SK-N-SH treated with all-trans-retinoic acid at 6 μM for 48 hours (cell line): ENCODE results near the gene PRKG1.
"Not testable (repeated sequence)": the region's sequence is repeated elsewhere in the genome, so short reads cannot be mapped to it uniquely, and the experiment has no call there.

Experiments
- ATAC-seq: fragments of 200-7000 bp; cut with Tn5 transposase; 3 replicates; pipeline ENCODE4 v1.9.1; 2020; ENCODE audit warnings: mild to moderate bottlenecking, moderate library complexity
- ARNTL ChIP-seq: fragments of 450-650 bp; formaldehyde crosslinking; IDR thresholded peaks from 2 replicates; pipeline ENCODE4 v1.5.0; 2020; ENCODE audit warnings: low read depth, mild to moderate bottlenecking, moderate library complexity, borderline replicate concordance
- CSDC2 ChIP-seq: fragments of 250-450 bp; sonication (Bioruptor Pico); IDR thresholded peaks from 2 replicates; pipeline ENCODE4 v1.5.0; 2020; ENCODE audit warnings: mild to moderate bottlenecking, moderate library complexity
- ESRRG ChIP-seq: fragments of 250-450 bp; sonication (Bioruptor Pico); IDR thresholded peaks from 2 replicates; pipeline ENCODE4 v1.6.1; 2021; ENCODE audit warnings: mild to moderate bottlenecking
- GLIS3 ChIP-seq: fragments of 250-450 bp; sonication (Bioruptor Pico); IDR thresholded peaks from 2 replicates; pipeline ENCODE4 v1.5.0; 2020; ENCODE audit warnings: mild to moderate bottlenecking, moderate library complexity
- ISL1 ChIP-seq: fragments of 250-450 bp; sonication (Bioruptor Pico); IDR thresholded peaks from 2 replicates; pipeline ENCODE4 v2.1.2; 2022; ENCODE audit warnings: mild to moderate bottlenecking, moderate library complexity
- PPARA ChIP-seq: fragments of 250-450 bp; sonication (Bioruptor Pico); IDR thresholded peaks from 2 replicates; pipeline ENCODE4 v1.5.0; 2020; ENCODE audit warnings: mild to moderate bottlenecking, borderline replicate concordance
- RARB ChIP-seq: fragments of 250-450 bp; sonication (Bioruptor Pico); IDR thresholded peaks from 2 replicates; pipeline ENCODE4 v1.8.0; 2021; ENCODE audit warnings: mild to moderate bottlenecking, moderate library complexity
- SNAI2 ChIP-seq: fragments of 250-450 bp; sonication (Bioruptor Pico); IDR thresholded peaks from 2 replicates; pipeline ENCODE4 v1.5.0; 2020; ENCODE audit warnings: mild to moderate bottlenecking, moderate library complexity
- TCF4 ChIP-seq: fragments of 250-450 bp; sonication (Bioruptor Pico); IDR thresholded peaks from 2 replicates; pipeline ENCODE4 v1.8.0; 2021; ENCODE audit warnings: mild to moderate bottlenecking, moderate library complexity, borderline replicate concordance
- TOX ChIP-seq: fragments of 250-450 bp; sonication (Bioruptor Pico); IDR thresholded peaks from 2 replicates; pipeline ENCODE4 v1.8.0; 2021; ENCODE audit warnings: mild to moderate bottlenecking, moderate library complexity, borderline replicate concordance
- ZC3H10 ChIP-seq: fragments of 250-450 bp; sonication (Bioruptor Pico); IDR thresholded peaks from 2 replicates; pipeline ENCODE4 v1.5.1; 2021; ENCODE audit warnings: mild to moderate bottlenecking, moderate library complexity
- ZFP3 ChIP-seq: fragments of 250-450 bp; sonication (Bioruptor Pico); IDR thresholded peaks from 2 replicates; pipeline ENCODE4 v1.5.0; 2020; ENCODE audit warnings: mild to moderate bottlenecking, moderate library complexity
- ZFP30 ChIP-seq: fragments of 450-650 bp; formaldehyde crosslinking; IDR thresholded peaks from 2 replicates; pipeline ENCODE4 v1.5.0; 2022; ENCODE audit warnings: mild to moderate bottlenecking, moderate library complexity
- ZNF565 ChIP-seq: fragments of 450-650 bp; formaldehyde crosslinking; conservative IDR thresholded peaks from 2 replicates; pipeline ENCODE4 v1.5.0; 2020; ENCODE audit warnings: low read depth, mild to moderate bottlenecking, moderate library complexity
- ZNF70 ChIP-seq: fragments of 450-650 bp; formaldehyde crosslinking; IDR thresholded peaks from 2 replicates; pipeline ENCODE4 v1.5.0; 2020; ENCODE audit warnings: mild to moderate bottlenecking, moderate library complexity
- ZNF8 ChIP-seq: fragments of 450-650 bp; formaldehyde crosslinking; IDR thresholded peaks from 2 replicates; pipeline ENCODE4 v1.5.0; 2020; ENCODE audit warnings: mild to moderate bottlenecking, moderate library complexity
- TF ChIP-seq, protein P1 (sequence below): fragments of 250-450 bp; sonication (Bioruptor Pico); IDR thresholded peaks from 2 replicates; pipeline ENCODE4 v1.5.1; 2021; ENCODE audit warnings: mild to moderate bottlenecking, moderate library complexity
- TF ChIP-seq, protein P2 (sequence below): fragments of 250-450 bp; sonication (Bioruptor Pico); IDR thresholded peaks from 2 replicates; pipeline ENCODE4 v1.5.1; 2020; ENCODE audit warnings: low read depth, mild to moderate bottlenecking, moderate library complexity
- TF ChIP-seq, protein P3 (sequence below): fragments of 250-450 bp; sonication (Bioruptor Pico); IDR thresholded peaks from 2 replicates; pipeline ENCODE4 v1.5.0; 2020; ENCODE audit warnings: mild to moderate bottlenecking, moderate library complexity
- TF ChIP-seq, protein P4 (sequence below): fragments of 250-450 bp; sonication (Bioruptor Pico); IDR thresholded peaks from 2 replicates; pipeline ENCODE4 v1.8.0; 2021; ENCODE audit warnings: low read depth, mild to moderate bottlenecking, moderate library complexity, borderline replicate concordance
- TF ChIP-seq, protein P5 (sequence below): fragments of 250-450 bp; sonication (Bioruptor Pico); IDR thresholded peaks from 2 replicates; pipeline ENCODE4 v1.8.0; 2020; ENCODE audit warnings: mild to moderate bottlenecking, moderate library complexity, borderline replicate concordance

The PRKG1 gene

GRCh38 chr10:51569467-51569866 is 495.2 kb downstream of the PRKG1 start:
- ATAC-seq, result no peak
- TF ChIP-seq ZNF8 (CRISPR knock-in tag), result no peak
- TF ChIP-seq, protein P1, sequence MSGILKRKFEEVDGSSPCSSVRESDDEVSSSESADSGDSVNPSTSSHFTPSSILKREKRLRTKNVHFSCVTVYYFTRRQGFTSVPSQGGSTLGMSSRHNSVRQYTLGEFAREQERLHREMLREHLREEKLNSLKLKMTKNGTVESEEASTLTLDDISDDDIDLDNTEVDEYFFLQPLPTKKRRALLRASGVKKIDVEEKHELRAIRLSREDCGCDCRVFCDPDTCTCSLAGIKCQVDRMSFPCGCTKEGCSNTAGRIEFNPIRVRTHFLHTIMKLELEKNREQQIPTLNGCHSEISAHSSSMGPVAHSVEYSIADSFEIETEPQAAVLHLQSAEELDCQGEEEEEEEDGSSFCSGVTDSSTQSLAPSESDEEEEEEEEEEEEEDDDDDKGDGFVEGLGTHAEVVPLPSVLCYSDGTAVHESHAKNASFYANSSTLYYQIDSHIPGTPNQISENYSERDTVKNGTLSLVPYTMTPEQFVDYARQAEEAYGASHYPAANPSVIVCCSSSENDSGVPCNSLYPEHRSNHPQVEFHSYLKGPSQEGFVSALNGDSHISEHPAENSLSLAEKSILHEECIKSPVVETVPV, result no peak
- no peak for TF ChIP-seq TOX (CRISPR knock-in tag)
- TF ChIP-seq ZNF70 (CRISPR knock-in tag), result no peak
- TF ChIP-seq ARNTL (CRISPR knock-in tag), result no peak
- TF ChIP-seq, protein P2, sequence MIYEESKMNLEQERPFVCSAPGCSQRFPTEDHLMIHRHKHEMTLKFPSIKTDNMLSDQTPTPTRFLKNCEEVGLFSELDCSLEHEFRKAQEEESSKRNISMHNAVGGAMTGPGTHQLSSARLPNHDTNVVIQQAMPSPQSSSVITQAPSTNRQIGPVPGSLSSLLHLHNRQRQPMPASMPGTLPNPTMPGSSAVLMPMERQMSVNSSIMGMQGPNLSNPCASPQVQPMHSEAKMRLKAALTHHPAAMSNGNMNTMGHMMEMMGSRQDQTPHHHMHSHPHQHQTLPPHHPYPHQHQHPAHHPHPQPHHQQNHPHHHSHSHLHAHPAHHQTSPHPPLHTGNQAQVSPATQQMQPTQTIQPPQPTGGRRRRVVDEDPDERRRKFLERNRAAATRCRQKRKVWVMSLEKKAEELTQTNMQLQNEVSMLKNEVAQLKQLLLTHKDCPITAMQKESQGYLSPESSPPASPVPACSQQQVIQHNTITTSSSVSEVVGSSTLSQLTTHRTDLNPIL (CRISPR knock-in tag), result no peak
- TF ChIP-seq ZFP3, result no peak
- TF ChIP-seq CSDC2 (CRISPR knock-in tag), result no peak
- no peak for TF ChIP-seq ISL1 (CRISPR knock-in tag)
- no peak for TF ChIP-seq ZC3H10 (CRISPR knock-in tag)
- TF ChIP-seq, protein P3, sequence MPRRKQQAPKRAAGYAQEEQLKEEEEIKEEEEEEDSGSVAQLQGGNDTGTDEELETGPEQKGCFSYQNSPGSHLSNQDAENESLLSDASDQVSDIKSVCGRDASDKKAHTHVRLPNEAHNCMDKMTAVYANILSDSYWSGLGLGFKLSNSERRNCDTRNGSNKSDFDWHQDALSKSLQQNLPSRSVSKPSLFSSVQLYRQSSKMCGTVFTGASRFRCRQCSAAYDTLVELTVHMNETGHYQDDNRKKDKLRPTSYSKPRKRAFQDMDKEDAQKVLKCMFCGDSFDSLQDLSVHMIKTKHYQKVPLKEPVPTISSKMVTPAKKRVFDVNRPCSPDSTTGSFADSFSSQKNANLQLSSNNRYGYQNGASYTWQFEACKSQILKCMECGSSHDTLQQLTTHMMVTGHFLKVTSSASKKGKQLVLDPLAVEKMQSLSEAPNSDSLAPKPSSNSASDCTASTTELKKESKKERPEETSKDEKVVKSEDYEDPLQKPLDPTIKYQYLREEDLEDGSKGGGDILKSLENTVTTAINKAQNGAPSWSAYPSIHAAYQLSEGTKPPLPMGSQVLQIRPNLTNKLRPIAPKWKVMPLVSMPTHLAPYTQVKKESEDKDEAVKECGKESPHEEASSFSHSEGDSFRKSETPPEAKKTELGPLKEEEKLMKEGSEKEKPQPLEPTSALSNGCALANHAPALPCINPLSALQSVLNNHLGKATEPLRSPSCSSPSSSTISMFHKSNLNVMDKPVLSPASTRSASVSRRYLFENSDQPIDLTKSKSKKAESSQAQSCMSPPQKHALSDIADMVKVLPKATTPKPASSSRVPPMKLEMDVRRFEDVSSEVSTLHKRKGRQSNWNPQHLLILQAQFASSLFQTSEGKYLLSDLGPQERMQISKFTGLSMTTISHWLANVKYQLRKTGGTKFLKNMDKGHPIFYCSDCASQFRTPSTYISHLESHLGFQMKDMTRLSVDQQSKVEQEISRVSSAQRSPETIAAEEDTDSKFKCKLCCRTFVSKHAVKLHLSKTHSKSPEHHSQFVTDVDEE (CRISPR knock-in tag), result no peak
- no peak for TF ChIP-seq TCF4 (CRISPR knock-in tag)
- TF ChIP-seq, all 23 proteins: peak for 0

DNA sequence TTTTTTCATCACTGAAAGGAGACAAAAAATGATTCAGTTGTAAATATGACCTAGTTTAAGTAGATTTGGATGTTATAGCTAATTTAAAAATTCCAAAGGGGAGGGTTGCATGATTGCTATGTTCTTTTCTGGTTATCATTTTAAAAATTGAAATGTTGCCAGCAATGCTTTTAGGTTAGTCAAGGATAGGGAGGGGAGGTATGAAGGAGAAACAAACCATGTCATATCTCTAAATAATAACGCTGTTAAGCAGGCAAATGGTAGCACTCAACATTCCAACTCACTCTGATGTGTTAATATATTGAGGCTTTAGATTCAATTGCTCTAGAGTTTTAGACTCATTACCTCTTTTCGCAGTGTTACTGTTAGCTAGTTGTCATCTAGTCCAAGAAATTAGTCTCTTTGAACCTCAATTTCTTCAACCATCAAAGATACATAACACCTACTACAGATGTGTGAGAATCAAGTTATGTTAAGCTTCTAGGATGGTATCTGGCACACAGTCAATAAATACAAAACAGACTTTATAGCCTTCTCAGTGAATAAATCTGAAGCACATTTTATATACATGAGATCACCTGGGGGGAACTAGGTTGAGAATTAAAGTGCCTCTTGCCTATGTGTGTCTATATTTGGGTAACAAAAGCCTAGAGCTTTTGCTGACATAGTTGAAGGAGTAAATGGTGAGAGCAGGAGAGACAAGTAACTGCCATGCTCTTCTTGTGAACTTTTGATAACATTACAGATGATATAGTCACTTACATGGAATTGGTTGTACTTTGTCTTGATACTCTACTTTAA is 500.2 kb downstream of the PRKG1 start:
- TF ChIP-seq TOX (CRISPR knock-in tag) (peak; percentile 85), RARB (CRISPR knock-in tag) (no peak), PPARA (CRISPR knock-in tag) (no peak), SNAI2 (CRISPR knock-in tag) (peak; percentile 71; the same call in 1 of the 2 replicates), TCF4 (CRISPR knock-in tag) (peak; percentile 64), ZC3H10 (CRISPR knock-in tag) (peak; percentile 78), ZNF565 (no peak), ZFP30 (no peak), ESRRG (CRISPR knock-in tag) (peak; percentile 56; the same call in 1 of the 2 replicates), GLIS3 (peak; percentile 95; the same call in 1 of the 2 replicates), ZNF70 (CRISPR knock-in tag) (peak; percentile 27; the same call in 1 of the 2 replicates), ISL1 (CRISPR knock-in tag) (peak; percentile 100)
- TF ChIP-seq, protein P3 (CRISPR knock-in tag), result peak; percentile 71; the same call in 1 of the 2 replicates
- TF ChIP-seq, protein P1, result peak; percentile 94
- TF ChIP-seq, protein P2 (CRISPR knock-in tag), result peak; percentile 91
- TF ChIP-seq, protein P4, sequence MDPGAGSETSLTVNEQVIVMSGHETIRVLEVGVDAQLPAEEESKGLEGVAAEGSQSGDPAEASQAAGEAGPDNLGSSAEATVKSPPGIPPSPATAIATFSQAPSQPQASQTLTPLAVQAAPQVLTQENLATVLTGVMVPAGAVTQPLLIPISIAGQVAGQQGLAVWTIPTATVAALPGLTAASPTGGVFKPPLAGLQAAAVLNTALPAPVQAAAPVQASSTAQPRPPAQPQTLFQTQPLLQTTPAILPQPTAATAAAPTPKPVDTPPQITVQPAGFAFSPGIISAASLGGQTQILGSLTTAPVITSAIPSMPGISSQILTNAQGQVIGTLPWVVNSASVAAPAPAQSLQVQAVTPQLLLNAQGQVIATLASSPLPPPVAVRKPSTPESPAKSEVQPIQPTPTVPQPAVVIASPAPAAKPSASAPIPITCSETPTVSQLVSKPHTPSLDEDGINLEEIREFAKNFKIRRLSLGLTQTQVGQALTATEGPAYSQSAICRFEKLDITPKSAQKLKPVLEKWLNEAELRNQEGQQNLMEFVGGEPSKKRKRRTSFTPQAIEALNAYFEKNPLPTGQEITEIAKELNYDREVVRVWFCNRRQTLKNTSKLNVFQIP, result peak; percentile 91; the same call in 1 of the 2 replicates
- TF ChIP-seq, protein P5, sequence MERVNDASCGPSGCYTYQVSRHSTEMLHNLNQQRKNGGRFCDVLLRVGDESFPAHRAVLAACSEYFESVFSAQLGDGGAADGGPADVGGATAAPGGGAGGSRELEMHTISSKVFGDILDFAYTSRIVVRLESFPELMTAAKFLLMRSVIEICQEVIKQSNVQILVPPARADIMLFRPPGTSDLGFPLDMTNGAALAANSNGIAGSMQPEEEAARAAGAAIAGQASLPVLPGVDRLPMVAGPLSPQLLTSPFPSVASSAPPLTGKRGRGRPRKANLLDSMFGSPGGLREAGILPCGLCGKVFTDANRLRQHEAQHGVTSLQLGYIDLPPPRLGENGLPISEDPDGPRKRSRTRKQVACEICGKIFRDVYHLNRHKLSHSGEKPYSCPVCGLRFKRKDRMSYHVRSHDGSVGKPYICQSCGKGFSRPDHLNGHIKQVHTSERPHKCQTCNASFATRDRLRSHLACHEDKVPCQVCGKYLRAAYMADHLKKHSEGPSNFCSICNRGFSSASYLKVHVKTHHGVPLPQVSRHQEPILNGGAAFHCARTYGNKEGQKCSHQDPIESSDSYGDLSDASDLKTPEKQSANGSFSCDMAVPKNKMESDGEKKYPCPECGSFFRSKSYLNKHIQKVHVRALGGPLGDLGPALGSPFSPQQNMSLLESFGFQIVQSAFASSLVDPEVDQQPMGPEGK (CRISPR knock-in tag), result peak; percentile 88
- peak; percentile 91 for ATAC-seq

- not testable (repeated sequence) for ATAC-seq
These were observed 506.9 kb downstream of the PRKG1 start for GRCh38 chr10:51581196-51581595.
